Activated T-cell treated with anti-CD3 and anti-CD28 coated beads, Interleukin-2, amount 50 U/mL, for 24 hours (primary cell): Measurements from ENCODE around the gene C4orf50.
"Not testable (repeated sequence)": the region's sequence is repeated elsewhere in the genome, so short reads cannot be mapped to it uniquely, and the experiment has no call there.

ENCODE experiments used
- DNase-seq: peaks from one replicate; pipeline ENCODE4 v3.0.0-alpha.2; 2020
- H3K27ac Mint-ChIP-seq: 2 replicates; pipeline ENCODE4 v1.8.0; 2020; ENCODE audit warnings: mild to moderate bottlenecking, mixed read lengths
- H3K27me3 Mint-ChIP-seq: 2 replicates; pipeline ENCODE4 v1.8.0; 2020; ENCODE audit warnings: mixed read lengths
- H3K36me3 Mint-ChIP-seq: 2 replicates; pipeline ENCODE4 v1.8.0; 2020; ENCODE audit warnings: low read depth, mixed read lengths
- H3K4me1 Mint-ChIP-seq: 2 replicates; pipeline ENCODE4 v1.8.0; 2020; ENCODE audit warnings: low read depth, mixed read lengths
- H3K4me3 Mint-ChIP-seq: 2 replicates; pipeline ENCODE4 v1.8.0; 2020; ENCODE audit warnings: mild to moderate bottlenecking, moderate library complexity, mixed read lengths
- H3K9me3 Mint-ChIP-seq: 2 replicates; pipeline ENCODE4 v1.8.0; 2020; ENCODE audit warnings: mixed read lengths

Gene C4orf50

DNA sequence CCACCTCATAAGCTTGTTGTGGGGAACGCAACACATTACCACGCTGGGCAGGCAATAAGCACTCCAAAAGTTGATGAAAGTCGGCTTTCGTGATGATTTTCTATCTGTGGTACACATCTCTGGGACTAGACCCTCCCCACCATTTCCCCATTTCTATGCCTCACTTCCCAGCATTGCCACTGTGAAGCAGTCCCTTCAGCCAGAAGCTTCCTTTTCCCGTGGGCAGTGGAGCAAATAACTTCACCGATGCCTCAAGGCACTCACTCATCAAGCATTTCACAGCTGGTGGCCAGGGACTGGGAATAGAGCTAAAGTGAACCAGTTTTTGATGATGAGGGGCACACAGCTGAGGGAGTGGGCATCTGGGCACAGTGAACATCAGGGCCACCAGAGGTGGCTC, 18.9 kb downstream of the C4orf50 start:
- no peak overlapping the region for H3K27ac Mint-ChIP-seq
- H3K36me3 Mint-ChIP-seq = no peaks in the 10 kb centered on the region
- H3K4me3 Mint-ChIP-seq = no peak overlapping the region
- no peak for DNase-seq
- H3K9me3 Mint-ChIP-seq = no peaks in the 10 kb centered on the region
- peaks cover 2% of the 10 kb centered on the region for H3K4me1 Mint-ChIP-seq
- H3K27me3 Mint-ChIP-seq = peaks cover 26% of the 10 kb centered on the region

DNA sequence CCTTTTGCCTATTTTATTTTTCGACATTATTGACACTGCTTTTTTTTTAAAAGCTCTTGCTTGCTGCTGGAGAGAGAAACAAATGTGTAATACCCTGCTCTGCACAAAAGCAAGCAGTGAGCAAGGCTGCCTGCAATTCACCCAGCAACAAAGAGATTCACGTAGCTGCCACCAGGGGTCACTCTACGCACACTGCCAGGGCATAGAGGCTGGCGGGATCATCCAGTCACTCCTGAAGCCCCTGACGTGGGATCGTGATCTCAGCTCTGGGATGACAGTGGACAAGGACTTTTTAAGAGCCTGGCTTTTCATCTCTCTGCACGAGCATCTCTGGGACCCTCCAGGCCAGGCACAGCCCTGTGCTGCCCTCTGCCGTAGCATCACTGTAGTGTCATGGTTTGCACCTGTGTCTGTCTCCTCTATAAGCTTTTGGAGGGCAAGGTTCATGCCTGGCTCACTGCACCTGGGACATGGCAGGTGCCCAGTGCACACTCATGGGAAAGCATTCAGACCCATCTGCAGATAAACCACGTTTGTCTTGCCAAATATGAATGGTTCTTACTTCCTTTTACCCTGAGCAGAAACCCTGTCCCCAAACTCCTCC, 19.8 kb downstream of the C4orf50 start:
- Mint-ChIP-seq H3K27me3 (peaks cover 26% of the 10 kb centered on the region), H3K36me3 (no peaks in the 10 kb centered on the region), H3K4me3 (no peak overlapping the region), H3K27ac (no peak overlapping the region), H3K4me1 (peaks cover 2% of the 10 kb centered on the region), H3K9me3 (no peaks in the 10 kb centered on the region)
- peak; percentile 50 for DNase-seq

DNA sequence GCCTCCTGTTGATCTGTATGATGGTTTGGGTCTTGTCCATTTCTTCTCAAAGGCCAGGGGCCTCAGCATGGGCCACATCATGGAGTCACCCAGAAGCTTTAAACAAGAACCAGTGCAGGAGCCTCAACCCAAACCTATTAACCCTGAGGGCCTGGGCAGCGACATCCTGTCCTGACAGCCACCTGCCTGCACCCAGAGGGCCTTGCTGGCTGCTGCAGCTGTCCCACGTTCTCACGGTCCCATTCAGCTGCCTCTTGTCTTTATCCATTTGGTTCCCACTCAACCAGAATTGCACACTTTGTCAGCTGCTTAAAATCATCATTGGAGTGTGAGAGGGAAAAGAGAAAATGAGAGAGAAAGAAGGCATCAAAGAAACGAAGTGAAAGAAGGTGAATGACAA, 21.6 kb downstream of the C4orf50 start:
- Mint-ChIP-seq H3K36me3 (no peaks in the 10 kb centered on the region), H3K4me1 (peaks cover 2% of the 10 kb centered on the region), H3K4me3 (no peak overlapping the region), H3K27me3 (peaks cover 26% of the 10 kb centered on the region), H3K27ac (no peak overlapping the region), H3K9me3 (no peaks in the 10 kb centered on the region)
- no peak for DNase-seq

DNA sequence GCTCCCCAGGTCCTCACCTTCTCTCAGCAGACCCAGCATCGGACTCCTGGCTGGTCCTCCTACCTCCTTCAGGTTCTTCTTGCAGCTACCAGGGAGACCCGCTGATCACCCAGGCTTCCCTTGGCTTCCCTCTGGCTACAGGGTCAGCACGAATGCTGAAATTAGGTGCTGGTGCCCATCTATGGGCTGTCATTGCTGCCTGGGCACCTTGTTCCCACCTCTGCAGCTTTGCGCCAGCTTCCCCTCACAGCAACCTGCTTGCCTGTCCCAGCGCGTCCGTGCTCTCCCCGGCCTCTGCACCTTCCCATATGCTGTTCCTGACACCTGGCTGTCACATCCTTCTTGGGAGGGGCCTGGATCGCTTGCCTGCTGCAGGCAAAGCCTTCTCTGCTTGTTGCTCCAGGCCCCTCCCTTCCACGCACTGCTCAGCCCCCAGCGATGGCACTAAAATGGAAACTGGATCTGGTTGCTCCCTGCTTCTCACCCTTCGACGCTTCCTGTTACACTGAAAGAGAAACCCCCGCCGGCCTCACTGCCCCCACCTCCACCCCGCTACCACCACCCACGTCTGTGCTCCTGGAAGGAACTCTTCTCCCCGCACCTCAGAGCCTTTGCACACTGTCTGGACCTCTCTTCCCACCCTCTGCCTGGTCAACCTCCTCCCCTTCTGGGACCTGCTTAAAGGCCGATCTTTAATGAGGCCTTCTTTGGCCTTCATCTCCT, 22.2 kb downstream of the C4orf50 start:
- H3K36me3 Mint-ChIP-seq = no peaks in the 10 kb centered on the region
- peaks cover 2% of the 10 kb centered on the region for H3K4me1 Mint-ChIP-seq
- H3K27ac Mint-ChIP-seq = no peak overlapping the region
- H3K4me3 Mint-ChIP-seq = no peak overlapping the region
- H3K27me3 Mint-ChIP-seq = peaks cover 26% of the 10 kb centered on the region
- no peaks in the 10 kb centered on the region for H3K9me3 Mint-ChIP-seq
- no peak for DNase-seq

DNA sequence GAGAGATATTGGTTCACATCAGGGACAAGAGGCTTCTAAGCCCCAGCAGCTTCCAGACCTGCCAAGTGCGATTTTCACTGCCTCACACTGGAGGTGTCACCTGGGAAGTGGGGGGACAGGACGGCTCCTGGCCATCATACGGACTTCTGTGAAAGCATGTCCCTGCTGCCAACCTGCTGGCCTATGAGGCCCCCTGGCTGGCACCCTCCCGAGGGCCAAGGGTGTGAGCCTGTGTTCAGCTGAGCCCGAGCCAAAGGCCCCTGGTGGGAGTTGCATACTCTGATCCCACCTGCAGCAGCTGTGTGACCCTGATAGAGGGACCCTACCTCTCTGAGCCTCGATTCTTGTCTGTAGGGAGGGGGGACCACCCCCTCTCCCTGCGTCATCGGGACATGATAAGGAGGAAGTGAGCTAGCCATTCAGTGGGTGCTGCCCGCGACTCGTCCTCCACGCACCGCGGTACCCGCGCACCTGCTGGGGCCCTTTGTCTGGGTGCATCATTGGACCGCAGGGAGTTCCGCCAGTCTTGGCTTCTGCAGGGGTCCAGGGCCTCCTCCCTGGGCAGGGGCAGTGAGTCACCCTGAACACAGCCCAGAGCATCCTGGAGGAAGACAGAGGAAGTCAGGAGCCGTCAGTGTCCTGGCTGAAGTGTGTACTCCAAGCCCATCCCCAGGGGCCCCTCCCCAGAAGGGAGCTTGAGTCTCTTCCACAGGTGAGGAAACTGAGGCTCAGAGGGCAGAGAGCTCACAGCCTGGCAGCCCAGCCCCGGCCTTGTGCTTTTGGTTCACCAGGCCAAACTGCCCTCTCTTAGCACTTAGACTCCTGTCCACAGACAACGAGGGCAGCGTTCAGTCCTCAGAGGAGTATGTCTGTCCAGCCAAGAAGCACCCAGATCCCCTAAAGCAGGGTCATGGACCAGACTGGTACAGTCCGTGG, 24.1 kb downstream of the C4orf50 start:
- no peaks in the 10 kb centered on the region for H3K36me3 Mint-ChIP-seq
- H3K27ac Mint-ChIP-seq = no peak overlapping the region
- peaks cover 21% of the 10 kb centered on the region for H3K27me3 Mint-ChIP-seq
- no peak for DNase-seq
- peaks cover 2% of the 10 kb centered on the region for H3K4me1 Mint-ChIP-seq
- no peak overlapping the region for H3K4me3 Mint-ChIP-seq
- H3K9me3 Mint-ChIP-seq = no peaks in the 10 kb centered on the region

DNA sequence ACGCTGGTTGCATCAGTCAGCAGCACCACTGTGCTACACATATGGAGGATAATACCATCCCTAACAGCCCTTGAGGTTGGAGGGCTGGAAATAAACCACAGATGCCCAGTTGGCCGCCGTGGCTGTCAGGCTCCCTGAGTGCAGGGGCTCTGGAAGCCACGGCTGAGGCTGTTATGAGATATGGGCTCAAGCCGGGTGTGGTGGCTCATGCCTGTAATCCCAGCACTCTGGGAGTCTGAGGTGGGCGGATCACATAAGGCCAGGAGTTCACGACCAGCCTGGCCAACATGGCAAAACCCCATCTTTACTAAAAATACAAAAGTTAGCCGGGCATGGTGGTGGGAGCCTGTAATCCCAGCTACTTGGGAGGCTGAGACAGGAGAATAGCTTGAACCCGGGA, 24.9 kb downstream of the C4orf50 start:
- H3K27ac Mint-ChIP-seq, H3K36me3 Mint-ChIP-seq: not testable (repeated sequence)

DNA sequence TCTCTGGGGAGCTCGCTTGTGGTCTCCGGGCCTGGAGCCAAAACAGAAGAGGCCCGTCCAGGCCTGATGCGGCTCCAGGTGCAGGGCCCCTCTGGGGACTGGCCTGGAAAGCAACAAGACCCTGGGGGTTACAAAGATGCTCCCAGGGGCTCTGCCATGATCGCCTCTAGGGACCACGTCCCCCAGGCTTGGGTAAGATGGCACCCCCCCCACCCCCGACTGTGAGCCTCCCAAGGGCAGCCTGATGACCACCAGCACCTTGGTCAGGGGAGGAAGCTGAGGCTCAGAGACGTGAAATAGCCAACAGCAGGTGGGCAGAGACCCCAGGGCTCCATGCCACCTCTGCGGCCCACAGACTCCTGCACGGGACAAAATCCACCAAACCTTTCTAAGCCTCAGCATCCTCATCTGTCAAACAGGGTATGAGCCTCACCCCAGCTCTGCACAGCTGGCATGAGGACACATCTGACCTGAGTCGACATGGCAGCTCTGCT, 25.4 kb downstream of the C4orf50 start:
- Mint-ChIP-seq H3K9me3 (no peaks in the 10 kb centered on the region), H3K36me3 (no peaks in the 10 kb centered on the region), H3K27me3 (peaks cover 17% of the 10 kb centered on the region), H3K4me3 (no peak overlapping the region), H3K27ac (no peak overlapping the region), H3K4me1 (peaks cover 2% of the 10 kb centered on the region)
- no peak for DNase-seq

More for the DNA sequence above, 24.9 kb downstream of the C4orf50 start:
- H3K4me3 Mint-ChIP-seq, H3K9me3 Mint-ChIP-seq, H3K4me1 Mint-ChIP-seq, DNase-seq: not testable (repeated sequence)
- H3K27me3 Mint-ChIP-seq = peaks cover 19% of the 10 kb centered on the region

DNA sequence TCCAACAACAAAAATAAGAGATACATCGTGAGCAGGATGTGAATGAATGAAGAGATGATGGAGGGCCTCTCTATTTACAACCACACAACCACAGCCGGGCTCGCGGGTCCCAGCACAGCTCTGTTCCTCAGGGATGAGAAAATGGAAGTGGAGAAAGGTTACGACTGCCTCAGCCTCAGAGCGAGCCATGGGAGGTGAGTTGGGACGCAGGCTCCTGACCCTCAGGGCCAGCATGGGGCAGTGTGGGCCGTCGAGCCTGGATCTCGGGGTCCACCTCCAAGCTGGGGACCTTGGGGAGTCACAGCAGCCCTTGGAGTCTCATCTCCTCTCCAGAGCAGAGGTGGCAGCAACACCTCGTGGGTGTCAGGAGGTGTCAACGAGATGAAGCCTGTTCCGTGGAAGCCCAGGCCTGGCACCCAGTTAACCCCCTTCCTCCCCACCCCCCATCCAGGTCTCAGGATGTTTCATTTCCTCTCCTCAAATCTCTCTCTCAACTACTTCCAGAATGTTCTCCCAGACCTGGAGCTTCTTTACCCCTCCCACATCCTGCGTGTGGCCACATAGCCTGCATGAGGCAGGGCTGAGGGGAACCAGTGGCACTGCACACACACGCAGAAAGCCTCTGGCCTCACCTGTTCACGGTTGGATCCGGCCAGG, 25.9 kb downstream of the C4orf50 start:
- H3K36me3 Mint-ChIP-seq = no peaks in the 10 kb centered on the region
- no peak for DNase-seq
- H3K4me3 Mint-ChIP-seq = no peak overlapping the region

DNA sequence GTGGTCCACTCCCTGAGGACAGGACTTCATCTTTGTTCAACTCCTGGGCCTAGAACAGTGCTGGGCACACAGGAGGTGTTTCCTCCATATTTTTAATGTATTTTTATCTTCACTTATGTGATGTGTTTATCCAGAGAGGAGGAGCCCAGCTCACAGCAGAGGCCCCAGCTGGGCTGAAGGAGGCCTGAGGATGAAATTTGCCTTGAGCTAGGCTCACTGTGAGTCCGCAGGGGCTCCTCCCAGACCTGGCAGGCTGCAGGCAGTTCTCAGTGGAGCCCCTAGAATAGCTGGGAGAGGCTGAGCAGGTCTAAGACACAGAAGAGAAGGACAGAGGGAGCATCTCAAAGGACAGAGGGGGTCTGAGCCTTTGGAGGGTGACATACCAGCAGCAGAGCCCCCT, 26.8 kb downstream of the C4orf50 start:
- H3K4me1 Mint-ChIP-seq = peaks cover 2% of the 10 kb centered on the region
- no peak overlapping the region for H3K27ac Mint-ChIP-seq
- DNase-seq = no peak
- H3K36me3 Mint-ChIP-seq = no peaks in the 10 kb centered on the region
- no peak overlapping the region for H3K4me3 Mint-ChIP-seq
- H3K9me3 Mint-ChIP-seq = no peaks in the 10 kb centered on the region
- peaks cover 10% of the 10 kb centered on the region for H3K27me3 Mint-ChIP-seq

More for the DNA sequence above, 25.9 kb downstream of the C4orf50 start:
- Mint-ChIP-seq H3K9me3 (no peaks in the 10 kb centered on the region), H3K4me1 (peaks cover 2% of the 10 kb centered on the region), H3K27ac (no peak overlapping the region), H3K27me3 (peaks cover 17% of the 10 kb centered on the region)

DNA sequence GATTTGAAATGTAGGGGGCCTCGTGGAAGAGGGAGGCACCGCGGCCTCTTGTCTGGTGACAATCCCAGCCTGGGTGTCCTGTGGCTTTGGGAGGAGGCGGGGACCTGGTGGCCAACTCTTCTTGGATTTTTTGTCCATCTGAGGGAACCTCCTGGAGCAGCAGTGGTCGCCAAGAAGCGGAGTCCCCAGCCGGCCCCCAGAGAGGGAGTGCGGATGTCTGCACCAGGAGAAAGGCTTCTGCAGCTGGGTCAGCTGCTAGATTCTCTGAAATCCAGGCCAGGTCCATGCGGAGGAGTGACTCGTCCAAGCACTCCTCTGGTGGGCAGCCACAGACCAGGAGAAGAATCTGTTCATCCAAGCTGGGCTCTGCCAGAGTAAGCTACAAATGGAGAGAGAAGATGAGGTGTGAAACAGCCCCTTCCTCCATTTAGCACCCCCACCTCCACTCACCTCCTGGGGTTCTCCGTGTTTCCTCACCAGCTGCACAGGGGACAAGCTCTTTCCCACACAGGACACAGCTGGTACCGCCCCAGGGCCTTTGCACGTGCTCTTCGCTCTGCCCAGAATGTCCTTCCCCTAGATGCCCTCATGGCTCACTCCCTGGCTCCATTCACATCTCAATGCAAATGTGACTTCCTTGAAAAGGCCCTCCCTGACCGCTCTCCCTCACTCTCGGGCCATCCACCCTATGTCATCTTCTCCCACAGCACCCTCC, 27.6 kb downstream of the C4orf50 start:
- H3K4me3 Mint-ChIP-seq = no peak overlapping the region
- no peak for DNase-seq
- no peak overlapping the region for H3K27ac Mint-ChIP-seq
- no peaks in the 10 kb centered on the region for H3K4me1 Mint-ChIP-seq
- no peaks in the 10 kb centered on the region for H3K36me3 Mint-ChIP-seq
- H3K27me3 Mint-ChIP-seq = peaks cover 5% of the 10 kb centered on the region
- no peaks in the 10 kb centered on the region for H3K9me3 Mint-ChIP-seq

DNA sequence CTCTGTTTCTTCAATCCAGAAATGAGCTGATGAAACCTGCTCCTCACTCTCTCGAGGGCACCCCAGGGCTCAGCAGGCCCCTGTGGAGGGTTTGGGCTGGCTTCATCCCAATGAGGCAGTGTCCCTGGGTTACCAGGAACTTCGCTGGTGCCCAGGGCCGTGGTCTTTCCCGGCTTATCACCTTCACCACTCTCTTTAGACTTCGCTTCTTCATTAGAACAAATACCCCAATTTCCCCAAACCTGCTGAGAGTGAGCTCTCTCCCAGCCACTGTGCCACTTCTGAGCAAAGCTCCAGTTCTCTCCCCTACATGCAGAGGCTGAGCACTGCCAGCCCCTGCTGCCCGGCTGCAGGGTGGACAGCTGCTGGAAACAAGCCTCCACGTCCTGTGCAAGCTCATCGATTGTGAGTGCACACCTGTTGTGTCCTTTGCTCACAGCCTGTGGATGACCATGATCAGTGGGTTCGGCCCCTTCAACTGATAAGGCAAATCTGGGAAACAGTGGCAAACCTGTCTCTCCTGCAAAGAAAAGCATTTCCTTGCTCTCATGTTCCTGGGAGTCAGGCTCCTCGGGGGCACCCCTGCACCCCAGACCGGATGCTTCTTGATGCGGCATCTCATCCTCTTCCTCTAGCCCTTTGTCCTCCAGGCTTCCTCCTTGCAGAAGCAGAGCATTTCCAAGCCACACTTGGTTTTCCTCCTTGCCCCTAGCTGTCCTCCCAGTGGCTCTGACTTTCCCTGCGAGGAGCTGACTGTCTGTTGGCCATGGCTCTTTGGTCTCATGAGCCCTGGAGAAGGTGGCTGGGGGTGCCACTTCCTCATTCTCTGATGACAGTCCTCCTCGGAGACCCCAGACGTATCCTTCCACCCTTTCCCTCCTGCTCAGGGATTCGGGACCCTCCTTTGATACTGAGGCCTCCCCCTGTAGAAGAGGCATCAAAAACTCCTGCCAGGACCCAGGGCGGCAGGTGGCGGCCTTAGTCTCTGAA, 28.7 kb downstream of the C4orf50 start:
- no peaks in the 10 kb centered on the region for H3K4me1 Mint-ChIP-seq
- no peak overlapping the region for H3K27ac Mint-ChIP-seq
- no peak for DNase-seq
- no peaks in the 10 kb centered on the region for H3K36me3 Mint-ChIP-seq
- H3K9me3 Mint-ChIP-seq = peaks cover 6% of the 10 kb centered on the region
- H3K4me3 Mint-ChIP-seq = no peak overlapping the region
- peaks cover under 1% of the 10 kb centered on the region for H3K27me3 Mint-ChIP-seq

DNA sequence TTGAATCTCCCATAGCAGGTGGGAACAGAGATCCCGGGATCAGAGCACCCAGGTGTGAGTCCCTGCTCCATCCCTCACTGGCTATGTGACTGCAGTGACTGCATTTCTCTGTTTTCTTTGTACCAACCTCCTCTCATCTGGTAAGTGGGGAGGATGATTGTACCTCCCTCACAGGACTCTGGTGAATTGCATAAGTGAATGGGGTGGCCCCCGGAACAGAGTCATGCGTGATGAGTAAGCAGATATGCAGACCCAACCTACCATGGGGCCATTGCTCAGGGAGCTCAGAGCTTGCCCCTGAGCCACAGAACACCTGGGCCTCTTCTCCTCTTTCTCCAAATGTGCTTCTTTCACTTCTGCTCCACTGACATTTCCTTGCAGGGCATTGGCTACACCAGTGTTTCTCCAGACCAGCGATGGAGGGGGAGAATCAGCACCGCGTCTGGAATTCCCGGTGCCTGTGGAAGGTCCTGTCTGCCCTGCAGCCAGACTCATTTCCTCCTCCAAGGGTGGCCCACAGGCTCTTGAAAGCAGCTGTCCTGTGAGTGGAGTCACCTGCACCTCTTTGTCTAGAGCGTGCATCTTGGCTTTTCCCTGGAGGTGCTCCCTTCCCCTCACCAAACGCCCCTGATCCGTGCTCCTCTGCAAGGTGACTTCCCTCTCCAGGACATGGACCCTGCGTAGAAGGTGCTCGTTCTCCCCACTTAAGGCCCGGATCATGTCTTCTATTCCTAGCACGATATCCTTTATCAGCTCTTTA, 30.0 kb downstream of the C4orf50 start:
- Mint-ChIP-seq H3K27ac (no peak overlapping the region), H3K36me3 (no peaks in the 10 kb centered on the region), H3K4me1 (no peaks in the 10 kb centered on the region), H3K4me3 (no peak overlapping the region), H3K27me3 (peaks cover 2% of the 10 kb centered on the region), H3K9me3 (peaks cover 16% of the 10 kb centered on the region)
- DNase-seq = no peak
